GM18498 (cell line): ENCODE data around the gene BTRC.

Experiments
- ATAC-seq: cut with Tn5 transposase; IDR thresholded peaks from one replicate; pipeline ENCODE4 v1.9.1; 2021; ENCODE audit warnings: mild to moderate bottlenecking, moderate library complexity; ENCODE audit not compliant: unreplicated experiment

The BTRC gene

DNA sequence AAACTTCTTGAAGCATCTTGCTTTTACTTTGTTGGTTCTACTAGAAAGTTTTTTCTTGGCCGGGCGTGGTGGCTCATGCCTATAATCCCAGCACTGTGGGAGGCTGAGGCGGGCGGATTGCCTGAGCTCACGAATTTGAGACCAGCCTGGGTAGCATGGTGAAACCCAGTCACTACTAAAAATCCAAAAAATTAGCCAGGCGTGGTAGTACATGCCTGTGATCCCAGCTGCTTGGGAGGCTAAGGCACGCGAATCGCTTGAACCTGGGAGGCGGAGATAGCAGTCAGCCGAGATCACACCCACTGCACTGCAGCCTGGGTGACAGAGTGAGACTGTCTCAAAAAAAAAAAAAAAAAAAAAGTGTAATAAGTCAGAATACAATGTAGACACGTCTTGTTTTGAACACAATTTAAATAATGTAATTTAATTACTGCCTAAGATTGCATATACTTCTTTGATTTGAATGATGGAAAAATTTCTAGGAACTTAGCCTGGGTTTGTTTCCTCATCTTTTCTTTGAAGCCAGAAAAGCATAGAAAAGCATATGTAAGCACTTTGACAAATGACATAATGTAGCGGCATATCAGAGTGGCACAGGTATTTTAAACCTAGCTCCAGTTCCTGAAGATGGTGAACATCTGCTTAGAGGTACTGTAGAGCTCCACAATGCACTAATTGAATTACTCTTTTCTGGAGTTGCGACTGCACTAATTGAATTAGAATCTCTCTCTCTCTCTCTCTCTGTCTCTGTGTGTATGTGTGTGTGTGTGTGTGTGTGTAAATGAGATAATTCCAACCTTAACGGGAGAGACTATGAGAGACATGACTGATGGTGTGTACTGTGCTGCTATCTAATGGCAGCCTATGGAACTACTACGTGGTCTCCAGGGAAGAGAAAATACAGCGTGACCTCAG, 87.8 kb downstream of the BTRC start:
- ATAC-seq: no peak

DNA sequence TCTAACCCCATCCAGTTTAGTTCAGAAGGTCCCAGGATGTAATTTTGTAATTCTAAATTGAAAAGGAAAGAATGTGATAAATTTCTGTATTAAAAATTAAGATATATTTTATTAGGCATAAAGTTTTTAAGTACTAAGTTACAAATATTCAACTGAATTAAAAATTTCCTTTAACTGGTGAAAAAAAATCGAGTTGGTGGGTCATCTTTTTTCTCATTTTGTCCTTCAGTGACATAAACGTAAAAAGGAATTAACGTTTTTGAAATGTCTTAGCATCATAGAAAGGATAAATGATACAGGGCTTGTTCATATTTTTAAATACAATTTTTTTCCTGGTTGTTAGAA, 88.5 kb downstream of the BTRC start:
- no peak for ATAC-seq

- no peak for ATAC-seq
Observed at GRCh38 chr10:101444058-101444898, 90.3 kb downstream of the BTRC start.

- ATAC-seq: no peak
Observed at GRCh38 chr10:101446071-101446470, 92.1 kb downstream of the BTRC start.

DNA sequence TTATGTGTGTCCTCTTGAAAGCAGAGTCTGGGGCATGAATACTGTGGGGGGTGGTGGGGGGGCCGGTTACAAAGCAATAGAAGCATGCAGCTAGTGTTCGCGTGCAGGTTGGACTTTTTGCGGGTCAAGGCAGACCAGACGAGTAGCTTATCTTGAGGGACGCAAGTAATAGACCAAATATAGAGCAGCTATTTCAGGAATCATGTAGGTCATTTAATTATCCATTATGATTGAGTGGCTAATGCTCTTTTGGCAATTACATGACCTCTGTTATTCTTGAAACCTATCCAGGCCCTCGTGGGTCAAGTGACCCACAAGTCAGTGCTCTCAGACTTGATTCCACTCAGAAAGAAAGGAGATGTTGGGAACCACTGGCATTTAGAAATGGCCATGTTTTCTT, 93.0 kb downstream of the BTRC start:
- no peak for ATAC-seq

DNA sequence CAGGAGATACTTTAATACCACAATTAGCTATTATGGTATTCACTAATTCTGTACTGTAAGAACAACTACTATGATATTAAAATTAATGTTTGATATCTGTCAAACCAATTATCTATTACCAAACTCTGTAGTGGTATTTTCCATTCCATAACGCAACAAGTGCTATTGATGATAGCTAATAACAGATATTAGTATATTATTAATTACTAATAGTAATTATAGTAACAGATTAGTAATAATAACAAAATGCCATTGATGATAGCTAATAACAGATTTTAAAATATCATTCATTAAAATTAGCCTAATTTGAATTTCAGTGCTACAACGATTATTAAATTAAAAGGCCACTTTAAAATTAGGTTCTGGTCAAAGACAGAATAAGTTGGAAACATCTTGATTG, 93.5 kb downstream of the BTRC start:
- ATAC-seq: no peak

DNA sequence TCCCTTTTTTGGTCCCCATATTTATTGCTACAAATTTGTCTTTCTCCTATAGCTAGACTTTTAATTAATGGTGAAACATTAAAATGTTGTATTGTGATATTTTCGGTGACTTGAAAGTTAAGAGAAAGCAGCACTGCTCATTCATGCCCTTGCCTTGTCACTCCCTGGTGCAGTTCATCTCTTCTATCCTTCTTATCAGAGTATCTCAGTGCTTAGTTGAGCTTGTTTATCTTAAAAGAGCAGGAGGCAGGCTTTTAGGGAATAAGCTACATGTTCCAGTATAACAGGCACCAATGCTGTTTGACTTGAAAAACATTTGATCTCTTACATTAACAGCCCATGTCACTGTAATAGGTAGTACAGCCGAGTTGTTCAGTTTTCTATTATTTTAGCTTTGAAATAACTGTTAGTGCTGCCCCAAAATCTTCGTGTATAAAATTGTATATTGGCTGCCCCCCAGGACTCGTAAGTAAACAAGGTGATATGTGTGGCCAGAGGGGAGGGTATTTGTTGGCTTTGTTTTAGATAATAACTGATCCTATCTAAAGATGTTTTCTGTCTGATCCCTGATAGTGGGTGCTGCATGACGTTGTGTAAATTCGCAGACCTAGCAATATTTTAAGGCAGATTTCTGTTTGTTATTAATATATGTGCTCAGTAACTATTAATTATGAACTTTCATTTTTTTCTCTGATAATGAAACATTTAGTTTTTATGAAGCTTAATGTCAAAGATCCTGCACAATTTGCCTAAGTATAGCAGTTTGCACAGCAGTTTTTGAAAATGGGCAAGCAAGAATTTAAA, 96.5 kb downstream of the BTRC start:
- ATAC-seq: no peak

GRCh38 chr10:101451261-101451660, 97.3 kb downstream of the BTRC start:
- ATAC-seq: no peak

DNA sequence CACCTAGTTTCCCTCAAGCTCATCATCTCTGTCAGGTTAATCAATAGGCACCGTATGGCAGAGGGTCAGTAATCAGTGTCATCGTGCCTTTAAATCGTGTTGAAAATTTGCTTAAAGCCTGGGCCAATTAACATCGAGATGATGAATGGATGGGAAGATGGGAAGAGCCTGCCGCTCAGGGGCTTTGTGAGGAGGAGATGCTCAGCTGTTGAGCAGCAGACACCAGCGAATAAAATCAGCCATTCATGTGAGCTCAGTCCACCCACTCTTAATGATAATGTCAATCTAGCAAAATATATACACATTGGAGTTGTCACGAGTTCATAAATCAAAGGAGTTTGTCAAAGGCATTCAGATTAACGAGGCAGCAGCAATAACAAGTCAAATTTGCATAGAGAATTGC, 97.7 kb downstream of the BTRC start:
- ATAC-seq: no peak

- ATAC-seq: no peak
Observed at GRCh38 chr10:101452176-101452575, 98.2 kb downstream of the BTRC start.

- no peak for ATAC-seq
Observed at GRCh38 chr10:101452593-101452992, 98.6 kb downstream of the BTRC start.

GRCh38 chr10:101453318-101453717, 99.4 kb downstream of the BTRC start:
- ATAC-seq: no peak

GRCh38 chr10:101453791-101454718, 100.1 kb downstream of the BTRC start:
- no peak for ATAC-seq

- ATAC-seq: no peak
Observed at GRCh38 chr10:101458869-101459268, 104.9 kb downstream of the BTRC start.

DNA sequence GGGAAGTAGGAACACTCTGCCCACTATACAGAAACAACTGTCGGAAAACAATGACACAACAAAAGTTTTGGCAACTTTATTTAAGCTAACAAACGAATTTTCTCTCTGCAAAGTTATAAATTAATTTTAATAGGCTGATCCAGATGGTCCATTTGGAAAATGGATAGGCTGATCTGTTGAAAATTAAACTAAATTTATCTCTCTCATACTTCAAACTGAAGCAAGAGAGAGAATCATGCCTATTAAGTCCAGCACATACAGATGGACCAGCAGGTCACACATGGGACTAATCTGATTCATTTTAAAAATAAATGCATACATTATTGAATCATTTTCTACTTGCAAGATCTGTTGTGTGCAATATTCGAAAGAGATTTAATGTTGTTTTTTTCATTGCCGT, 110.1 kb downstream of the BTRC start:
- no peak for ATAC-seq

DNA sequence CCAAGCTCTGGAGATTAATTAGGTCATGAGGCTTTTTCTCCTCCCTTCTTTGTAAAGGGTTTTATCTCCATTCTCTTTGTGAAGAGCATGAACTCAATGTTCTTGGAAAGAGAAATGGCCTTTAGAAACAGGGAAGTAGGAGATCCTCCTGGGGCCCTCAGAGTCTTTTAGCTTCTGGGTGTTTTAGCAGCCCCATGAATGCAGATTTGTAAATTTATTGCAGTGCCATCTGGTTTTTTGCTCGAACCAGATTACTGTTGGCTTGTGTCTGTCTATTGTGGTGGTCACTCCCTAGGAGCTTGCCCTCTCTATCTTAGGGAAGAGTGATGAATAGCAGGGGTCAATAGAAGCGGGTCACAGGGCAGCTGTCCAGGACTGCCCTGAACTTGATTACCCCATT, 110.6 kb downstream of the BTRC start:
- no peak for ATAC-seq

- no peak for ATAC-seq
Observed at GRCh38 chr10:101466016-101466912, 112.3 kb downstream of the BTRC start.

- no peak for ATAC-seq
Observed at GRCh38 chr10:101467286-101467770, 113.4 kb downstream of the BTRC start.

DNA sequence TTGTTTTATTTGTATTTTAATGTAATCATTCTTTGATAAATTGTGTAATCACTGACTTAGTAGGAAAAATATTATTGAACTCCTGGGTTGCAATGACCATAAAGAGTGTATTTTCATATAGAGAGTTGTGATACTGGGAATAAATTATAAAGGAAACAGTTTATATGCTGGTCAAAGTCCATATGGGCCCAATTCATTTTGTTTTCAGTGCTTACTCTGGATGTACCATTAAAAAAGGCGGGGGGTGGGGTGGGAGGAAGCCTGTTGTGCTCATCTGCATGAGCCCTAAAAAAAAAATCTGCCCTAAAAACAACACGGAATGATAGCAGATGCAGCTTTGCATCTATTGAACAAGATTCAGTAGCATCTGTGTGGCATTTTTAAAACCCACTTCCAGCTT, 114.2 kb downstream of the BTRC start:
- no peak for ATAC-seq
